ENCODE measurements around the gene COL17A1.

Gene COL17A1

DNA sequence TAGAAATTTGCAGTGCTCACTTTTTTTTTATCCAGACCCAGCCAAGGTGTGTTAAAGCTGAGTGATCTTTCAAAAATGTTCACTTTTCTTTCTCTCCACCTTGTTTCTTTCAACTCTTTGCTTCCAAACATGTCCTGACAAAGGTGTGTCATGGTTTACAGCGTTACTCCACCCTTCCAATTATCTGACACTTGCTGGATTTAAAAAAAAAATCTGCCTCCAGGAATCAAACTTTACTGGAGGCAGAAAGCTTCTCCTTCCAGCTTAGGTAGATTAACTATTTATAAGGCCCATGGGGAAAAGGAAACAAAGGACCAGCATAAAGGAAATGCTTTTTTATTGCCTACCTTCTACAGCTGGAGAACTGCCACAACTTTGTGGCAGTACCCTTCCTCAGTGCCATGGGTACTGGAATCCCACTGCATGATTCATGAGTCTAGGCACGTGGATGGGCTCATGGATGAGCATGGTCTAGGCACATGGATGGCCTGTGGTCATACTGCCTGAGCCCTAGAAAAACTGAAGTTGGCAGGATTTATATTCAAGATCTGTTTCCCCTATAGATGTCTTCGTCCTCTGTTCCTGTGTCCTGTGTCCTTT is at the start of gene COL17A1:
Gene COL17A1, minus strand, starts transcription at position 80 of the 600 bp plus-strand sequence. CDS start 5,207 bp downstream, outside the sequence.
- Mint-ChIP-seq H3K36me3 (no peaks in the 10 kb centered on the region), H3K27ac (no peak within 1 kb of the TSS), H3K27me3 (no peaks in the 10 kb centered on the region), H3K4me3 (no peak within 1 kb of the TSS), H3K4me1 (no peaks in the 10 kb centered on the region), H3K9me3 (no peaks in the 10 kb centered on the region)
- ATAC-seq (replicated peaks) (no peak), DNase-seq (no peak)

DNA sequence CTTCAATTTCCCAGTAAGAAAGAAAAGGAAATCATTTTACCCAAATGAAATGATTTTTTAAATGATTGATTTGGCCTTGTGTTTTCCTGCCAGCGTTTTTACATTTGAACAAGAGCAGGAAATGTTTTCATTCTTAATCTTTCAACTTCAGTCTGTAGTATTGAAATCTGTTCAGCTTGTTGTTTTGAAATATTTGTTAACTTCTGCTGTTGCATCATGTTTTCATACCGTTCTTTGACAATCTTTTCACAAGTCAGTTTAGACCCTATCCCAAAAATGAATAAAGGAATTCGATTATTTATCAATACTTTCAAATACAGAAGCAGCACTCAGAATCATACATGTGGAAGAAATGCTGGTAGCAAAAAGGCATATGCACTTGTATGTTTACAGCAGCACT is 44.4 kb upstream of the COL17A1 start:
- Mint-ChIP-seq H3K27me3 (peaks cover 8 to 15% of the 10 kb centered on the region in 2 donors), H3K27ac (no peak overlapping the region), H3K4me1 (peaks cover 0 to 6% of the 10 kb centered on the region in 2 donors), H3K9me3 (no peaks in the 10 kb centered on the region), H3K36me3 (peaks cover 10 to 12% of the 10 kb centered on the region in 2 donors), H3K4me3 (no peak overlapping the region)
- DNase-seq, result no peak
- no peak for ATAC-seq (replicated peaks)

DNA sequence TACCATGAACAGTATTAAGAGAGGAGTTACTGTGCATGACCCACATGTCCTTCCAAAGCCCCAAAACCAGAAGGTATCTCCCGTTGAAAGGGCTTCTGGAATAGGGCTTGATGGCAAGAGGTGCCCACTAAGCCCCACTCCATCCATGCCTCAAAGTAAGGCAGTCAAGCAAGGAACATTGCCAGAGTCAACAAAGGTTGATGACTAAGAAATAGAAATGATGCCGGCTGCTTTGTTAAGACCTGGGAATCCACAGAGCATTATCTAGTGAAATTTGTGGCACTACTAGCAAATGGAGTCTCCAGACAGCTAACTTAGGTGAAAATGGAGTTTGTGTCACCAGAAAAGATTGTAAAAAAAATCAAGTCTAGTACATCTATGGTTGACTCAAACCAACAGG is 42.5 kb upstream of the COL17A1 start:
- Mint-ChIP-seq H3K4me1 (peaks cover 0 to 6% of the 10 kb centered on the region in 2 donors), H3K27ac (no peak overlapping the region), H3K9me3 (no peaks in the 10 kb centered on the region), H3K27me3 (peaks cover 7 to 8% of the 10 kb centered on the region in 2 donors), H3K4me3 (no peak overlapping the region), H3K36me3 (peaks cover 10 to 13% of the 10 kb centered on the region in 2 donors)
- ATAC-seq (replicated peaks) (no peak), DNase-seq (no peak)

DNA sequence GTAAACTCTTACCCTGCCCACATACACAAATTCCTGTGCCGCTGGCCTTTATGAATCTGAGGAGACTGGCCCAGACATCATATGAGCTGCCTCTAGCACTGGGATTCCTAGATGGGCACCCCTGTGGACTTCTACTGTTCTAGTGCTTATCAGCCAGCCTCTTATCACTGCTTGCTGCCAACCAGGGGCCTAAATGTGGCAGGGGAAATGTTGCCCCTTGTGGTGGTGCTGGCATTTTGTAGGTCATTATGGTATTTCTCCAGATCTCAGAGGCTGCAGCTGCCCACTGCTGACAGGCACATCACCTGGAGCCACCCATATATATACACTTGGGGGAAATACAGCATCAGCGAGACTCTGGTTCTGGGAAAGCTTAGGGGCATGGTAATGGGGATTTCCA is 41.7 kb upstream of the COL17A1 start:
- Mint-ChIP-seq H3K36me3 (peaks cover 10 to 13% of the 10 kb centered on the region in 2 donors), H3K27ac (peak overlapping the region; percentile 10), H3K4me3 (no peak overlapping the region), H3K27me3 (peaks cover 0 to 1% of the 10 kb centered on the region in 2 donors), H3K9me3 (no peaks in the 10 kb centered on the region), H3K4me1 (peaks cover 5 to 10% of the 10 kb centered on the region in 2 donors)
- DNase-seq (no peak), ATAC-seq (replicated peaks) (peak; percentile 34 to 69)

DNA sequence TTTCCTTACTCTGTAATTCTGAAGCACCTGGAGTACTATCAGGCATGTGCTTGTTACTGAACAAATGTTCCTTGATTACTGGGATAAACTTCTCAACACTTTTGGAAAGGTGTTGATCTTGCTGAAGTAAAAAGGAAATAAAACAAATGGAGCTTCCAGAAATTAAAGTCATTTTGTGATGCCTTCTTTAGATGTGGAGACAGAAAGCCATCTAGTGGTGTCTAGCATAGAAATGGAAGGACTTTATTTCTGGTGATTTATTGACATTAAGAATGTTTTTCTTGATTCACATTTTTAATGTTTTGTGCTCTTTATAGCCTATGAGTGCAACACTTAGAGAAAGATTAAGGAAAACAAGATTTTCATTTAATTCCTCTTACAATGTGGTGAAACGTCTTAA is 37.7 kb upstream of the COL17A1 start:
- peak overlapping the region in 1 of 2 donors; percentile 14 for H3K4me3 Mint-ChIP-seq
- H3K4me1 Mint-ChIP-seq, result peaks cover 13 to 14% of the 10 kb centered on the region in 2 donors
- no peak for DNase-seq

DNA sequence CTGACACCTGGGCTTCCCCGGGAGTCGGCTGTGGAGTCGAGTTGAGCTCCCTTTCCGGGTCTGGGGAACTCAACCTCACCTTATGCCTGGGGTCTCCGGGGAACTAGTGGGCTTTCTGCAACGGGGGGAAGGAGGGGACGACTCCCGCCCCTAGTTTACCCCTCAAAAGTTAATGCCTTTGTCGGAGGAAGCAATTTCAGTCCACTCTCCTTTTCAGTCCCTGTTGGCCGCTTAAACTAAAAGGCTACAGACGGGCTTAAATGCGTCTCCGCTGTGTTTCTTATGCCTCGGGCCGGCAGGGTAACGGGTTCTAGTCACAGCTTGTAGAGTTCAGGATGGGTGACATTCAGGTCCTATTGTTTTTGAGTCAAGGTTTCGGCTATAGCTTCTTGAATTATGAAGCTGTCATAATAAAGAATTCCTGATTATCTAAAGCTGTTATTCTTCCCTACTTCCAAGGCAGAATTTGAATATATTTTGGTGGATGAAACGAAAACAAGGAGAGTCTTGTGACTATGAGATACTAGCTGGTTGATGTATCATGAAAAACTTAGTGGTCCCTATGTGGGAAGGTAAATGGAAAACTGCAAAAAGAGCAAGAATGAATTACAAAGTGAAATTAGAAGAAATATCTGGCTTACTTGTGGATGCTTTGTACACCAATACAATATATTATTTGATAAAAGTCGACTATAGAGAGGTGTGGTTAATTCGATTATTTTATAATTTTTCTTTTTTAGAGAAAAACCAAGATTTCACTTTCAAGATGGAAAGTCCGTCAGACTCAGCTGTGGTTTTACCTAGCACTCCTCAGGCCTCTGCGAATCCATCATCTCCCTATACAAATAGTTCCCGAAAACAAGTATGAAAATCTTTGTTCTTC is 36.8 kb upstream of the COL17A1 start:
- H3K4me3 Mint-ChIP-seq, result peak overlapping the region; percentile 92 to 94
- peaks cover 10 to 13% of the 10 kb centered on the region in 2 donors for H3K36me3 Mint-ChIP-seq
- H3K9me3 Mint-ChIP-seq, result no peaks in the 10 kb centered on the region
- ATAC-seq (replicated peaks) (peak; percentile 1), DNase-seq (no peak)
- H3K27ac Mint-ChIP-seq, result peak overlapping the region; percentile 97
- peaks cover 12 to 13% of the 10 kb centered on the region in 2 donors for H3K4me1 Mint-ChIP-seq
- no peaks in the 10 kb centered on the region for H3K27me3 Mint-ChIP-seq

More for the DNA sequence above, 37.7 kb upstream of the COL17A1 start:
- ATAC-seq (replicated peaks), result no peak
- Mint-ChIP-seq H3K27me3 (no peaks in the 10 kb centered on the region), H3K9me3 (no peaks in the 10 kb centered on the region), H3K27ac (no peak overlapping the region), H3K36me3 (peaks cover 10 to 13% of the 10 kb centered on the region in 2 donors)

DNA sequence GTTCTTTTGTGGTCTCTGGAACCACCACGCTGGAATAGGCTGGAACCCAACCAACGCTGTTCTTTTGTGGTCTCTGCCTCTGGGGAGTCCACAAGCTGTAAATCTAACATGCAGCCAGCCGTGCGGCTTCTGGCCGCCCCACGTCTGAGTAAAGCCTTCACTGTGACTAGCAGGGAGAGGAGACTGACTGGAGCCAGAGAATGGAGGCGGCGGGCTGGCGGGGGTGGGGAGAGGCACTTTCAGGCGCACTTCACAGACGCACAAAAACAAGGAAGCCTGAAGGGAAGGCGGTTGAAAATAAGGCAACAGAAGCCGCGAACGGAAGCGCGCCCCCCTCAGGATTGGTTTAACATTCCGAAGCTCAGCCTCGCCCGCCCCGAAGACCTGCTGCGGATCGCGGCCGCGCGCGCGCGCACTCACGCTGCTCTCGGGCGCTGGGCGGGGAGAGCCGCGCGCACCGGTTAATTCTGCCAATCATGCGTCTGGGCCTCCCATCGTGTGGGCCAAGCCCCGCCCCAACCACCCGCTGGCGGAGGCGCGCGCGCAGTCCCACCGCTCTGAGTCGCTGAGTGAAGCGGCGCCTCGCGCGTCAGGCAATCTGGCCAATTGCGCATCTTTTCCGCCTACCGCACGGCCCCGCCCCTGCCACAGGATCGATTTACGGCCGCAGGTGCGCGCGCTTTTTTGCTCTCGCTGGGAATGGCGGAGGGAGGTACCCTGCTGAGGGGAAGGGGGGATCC is 36.0 kb upstream of the COL17A1 start, which contains the start of gene SFR1:
Gene SFR1, plus strand, starts transcription at position 687 of the 740 bp plus-strand sequence. Its CDS starts 13 bp downstream, at position 700.
- Mint-ChIP-seq H3K27me3 (no peaks in the 10 kb centered on the region), H3K27ac (peak within 1 kb of the TSS; percentile 97), H3K4me1 (peaks cover 8 to 13% of the 10 kb centered on the region in 2 donors), H3K4me3 (peak within 1 kb of the TSS; percentile 92 to 94), H3K9me3 (no peaks in the 10 kb centered on the region), H3K36me3 (peaks cover 6 to 13% of the 10 kb centered on the region in 2 donors)
- ATAC-seq (replicated peaks) (peak; percentile 85 to 94), DNase-seq (peak; percentile 98)

DNA sequence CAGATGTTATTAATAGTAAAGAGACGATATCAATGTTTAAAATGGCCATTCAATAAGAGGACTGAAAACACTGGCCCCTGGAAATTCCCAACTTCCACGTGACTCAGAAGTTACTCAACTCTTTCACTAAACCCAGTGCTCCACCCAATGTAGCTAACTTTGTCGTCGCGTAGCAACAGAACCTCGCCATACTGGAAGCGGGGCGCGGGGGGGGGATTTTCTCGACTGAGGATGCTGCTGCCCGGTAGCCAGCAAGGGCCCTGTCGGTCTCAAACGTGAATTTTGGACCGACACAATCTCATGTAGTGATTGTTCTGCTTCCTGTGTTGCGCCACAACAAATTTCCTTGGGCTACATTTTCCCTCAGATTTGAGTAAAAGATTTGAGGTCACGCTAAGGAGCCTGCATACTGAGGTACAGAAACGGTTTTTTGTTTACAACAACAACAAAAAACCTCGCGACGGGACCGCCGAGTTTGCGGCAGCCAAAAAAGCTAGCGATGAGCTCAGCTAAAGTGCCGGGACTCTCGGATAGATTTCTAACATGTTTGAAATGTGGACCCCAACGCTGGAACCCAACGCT is 35.3 kb upstream of the COL17A1 start:
- H3K9me3 Mint-ChIP-seq, result no peaks in the 10 kb centered on the region
- peak; percentile 77 for DNase-seq
- H3K4me1 Mint-ChIP-seq, result peaks cover 8 to 13% of the 10 kb centered on the region in 2 donors
- H3K27me3 Mint-ChIP-seq, result no peaks in the 10 kb centered on the region
- H3K27ac Mint-ChIP-seq, result peak overlapping the region; percentile 97
- H3K36me3 Mint-ChIP-seq, result peaks cover 3 to 8% of the 10 kb centered on the region in 2 donors
- peak overlapping the region; percentile 92 to 94 for H3K4me3 Mint-ChIP-seq
- peak; percentile 54 to 59 for ATAC-seq (replicated peaks)

DNA sequence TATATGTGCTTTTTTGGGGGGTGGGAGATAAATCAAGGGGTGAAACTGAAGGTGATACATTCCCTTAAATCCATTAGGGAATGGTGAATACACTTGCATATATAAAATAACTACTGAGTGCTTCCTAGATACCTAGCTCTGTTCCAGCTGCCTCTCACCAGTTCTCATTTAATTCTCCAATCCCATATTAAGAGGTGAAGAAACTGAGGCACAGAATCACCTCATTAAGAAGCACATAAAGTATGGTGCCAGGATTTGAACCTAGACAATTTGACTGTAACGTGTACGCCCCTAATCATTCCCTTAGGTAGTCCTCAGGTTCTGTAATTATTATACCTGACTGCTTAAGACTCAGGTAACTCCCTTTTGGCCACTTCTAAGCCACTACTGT is 34.8 kb upstream of the COL17A1 start:
- H3K36me3 Mint-ChIP-seq, result peaks cover 3 to 5% of the 10 kb centered on the region in 2 donors
- peaks cover 8 to 13% of the 10 kb centered on the region in 2 donors for H3K4me1 Mint-ChIP-seq
- DNase-seq (no peak), ATAC-seq (replicated peaks) (no peak)
- peak overlapping the region; percentile 97 for H3K27ac Mint-ChIP-seq
- no peaks in the 10 kb centered on the region for H3K27me3 Mint-ChIP-seq
- H3K9me3 Mint-ChIP-seq, result no peaks in the 10 kb centered on the region
- peak overlapping the region; percentile 92 to 94 for H3K4me3 Mint-ChIP-seq

DNA sequence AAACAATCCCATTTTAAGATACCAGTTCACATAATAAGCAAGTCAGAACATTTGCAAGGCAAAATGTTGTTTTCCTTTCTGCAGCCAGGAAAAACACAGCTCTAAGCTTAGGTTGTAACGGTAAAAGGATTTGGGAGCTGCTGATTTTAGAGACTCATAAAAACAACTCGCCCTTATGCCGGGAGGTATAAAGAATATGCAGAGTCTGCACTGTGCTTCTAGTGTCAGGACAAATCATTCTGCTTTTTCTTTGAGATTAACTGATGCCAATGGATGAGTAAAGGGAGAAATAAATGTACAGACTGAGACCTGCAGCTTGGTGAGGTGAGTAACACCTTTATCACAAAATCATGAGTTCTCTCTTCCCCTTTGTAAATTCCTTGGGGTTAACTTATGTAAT is 34.3 kb upstream of the COL17A1 start:
- Mint-ChIP-seq H3K27me3 (no peaks in the 10 kb centered on the region), H3K36me3 (peaks cover 0 to 2% of the 10 kb centered on the region in 2 donors), H3K4me3 (no peak overlapping the region), H3K27ac (no peak overlapping the region), H3K9me3 (no peaks in the 10 kb centered on the region), H3K4me1 (peaks cover 8 to 13% of the 10 kb centered on the region in 2 donors)
- ATAC-seq (replicated peaks), result no peak
- no peak for DNase-seq

DNA sequence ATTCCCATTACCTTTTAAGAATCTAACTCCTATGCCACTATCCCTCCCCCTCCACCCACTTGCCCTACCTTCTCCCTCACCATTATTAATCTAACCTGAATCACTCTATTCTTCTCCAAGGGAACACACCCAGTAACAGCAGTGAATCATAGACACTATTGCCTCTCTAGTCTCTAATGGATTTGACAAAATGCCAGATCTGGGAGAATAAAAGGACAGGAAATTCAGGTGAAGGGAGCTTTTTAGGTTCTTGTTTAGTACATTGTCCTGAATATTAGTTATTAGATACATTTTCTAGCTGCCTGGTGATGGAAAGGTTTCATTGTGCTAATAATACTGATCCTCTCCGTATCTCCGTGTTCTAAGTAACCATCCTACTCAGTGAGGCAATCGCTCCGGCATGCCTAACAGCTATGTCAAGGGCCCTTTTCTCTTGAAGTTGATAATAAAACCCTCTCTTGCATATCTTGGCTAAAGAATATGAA is 32.2 kb upstream of the COL17A1 start:
- DNase-seq (no peak), ATAC-seq (replicated peaks) (no peak)
- Mint-ChIP-seq H3K4me1 (peaks cover 13 to 24% of the 10 kb centered on the region in 2 donors), H3K4me3 (no peak overlapping the region), H3K27me3 (no peaks in the 10 kb centered on the region), H3K27ac (no peak overlapping the region), H3K9me3 (no peaks in the 10 kb centered on the region), H3K36me3 (no peaks in the 10 kb centered on the region)

DNA sequence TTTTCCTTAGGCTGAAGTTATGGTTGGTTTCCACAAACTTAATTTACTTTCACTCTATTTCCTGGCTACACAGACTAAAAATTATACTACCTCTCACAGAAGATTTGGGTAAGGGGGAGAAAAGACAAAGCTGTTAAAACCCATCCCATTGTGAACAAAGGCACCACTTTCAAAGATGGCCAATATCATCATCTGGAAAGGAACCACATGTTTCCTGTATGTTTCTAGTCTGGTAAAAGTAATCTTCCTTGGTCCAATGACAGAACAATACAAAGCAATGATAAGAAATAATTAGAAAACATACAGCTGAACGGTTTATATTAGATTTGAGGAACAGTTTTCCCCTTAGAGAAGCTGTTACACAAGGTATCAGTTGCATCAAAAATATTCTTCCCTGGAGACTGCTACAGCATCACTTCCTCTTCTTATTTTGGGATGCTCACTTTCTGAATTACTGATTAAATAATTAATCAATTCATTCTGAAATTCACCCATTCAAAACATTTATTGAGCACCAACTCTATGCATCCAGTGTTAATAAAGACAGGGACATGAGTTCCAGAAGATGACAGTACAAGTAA is 27.8 kb upstream of the COL17A1 start:
- Mint-ChIP-seq H3K27me3 (peaks cover 6 to 11% of the 10 kb centered on the region in 2 donors), H3K4me1 (peaks cover 16 to 27% of the 10 kb centered on the region in 2 donors), H3K36me3 (no peaks in the 10 kb centered on the region), H3K9me3 (no peaks in the 10 kb centered on the region), H3K4me3 (no peak overlapping the region), H3K27ac (no peak overlapping the region)
- DNase-seq (no peak), ATAC-seq (replicated peaks) (peak; percentile 42 to 68)

DNA sequence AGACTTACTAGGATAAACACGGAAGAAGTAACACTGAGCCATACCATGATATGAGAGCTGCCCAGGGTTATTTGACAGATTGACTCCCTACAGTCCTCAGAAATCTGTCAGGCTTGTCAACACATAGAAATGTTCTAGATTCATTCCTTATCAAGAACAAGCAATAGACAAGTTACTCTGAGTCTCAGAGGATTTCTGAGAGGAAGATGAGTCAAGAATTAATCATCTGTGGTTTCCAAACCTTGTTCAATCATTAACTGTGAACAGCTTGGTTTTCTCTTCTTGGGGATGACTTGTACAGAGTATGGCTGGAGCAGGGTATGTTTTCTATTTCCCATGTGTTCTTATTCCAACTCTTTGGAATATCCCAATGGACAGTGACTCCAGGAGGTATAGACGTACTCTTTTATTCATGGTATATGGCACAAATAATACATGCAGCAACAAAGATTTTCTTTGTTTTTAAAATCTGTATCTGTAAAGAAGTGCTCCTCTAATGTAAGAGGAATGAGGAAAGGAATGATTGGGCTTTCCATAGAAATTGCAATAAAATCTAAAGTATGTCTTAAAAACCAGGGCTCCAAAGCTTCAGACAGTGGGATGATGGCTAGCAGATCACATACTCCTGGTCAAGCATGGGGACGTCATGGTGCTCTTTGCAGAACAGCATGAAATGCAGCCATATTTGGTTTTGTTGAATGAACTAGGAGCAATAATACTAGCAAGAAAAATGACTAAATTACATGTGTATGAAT is 24.4 kb upstream of the COL17A1 start:
- Mint-ChIP-seq H3K36me3 (no peaks in the 10 kb centered on the region), H3K27me3 (peaks cover 6 to 11% of the 10 kb centered on the region in 2 donors), H3K9me3 (no peaks in the 10 kb centered on the region), H3K4me1 (peaks cover 16 to 27% of the 10 kb centered on the region in 2 donors), H3K4me3 (no peak overlapping the region), H3K27ac (no peak overlapping the region)
- no peak for DNase-seq
- ATAC-seq (replicated peaks), result peak; percentile 59 to 77

All from stimulated activated naive B cell treated with anti-CD40 and anti-IgM and Interleukin-4, amounts not matched to agents 10 μg/mL and 1 μg/mL and 100 μg/mL, for 72 hours (primary cell).